NCI-H2196 treated with DMSO at 0.1 percent for 48 hours (cell line): Measurements from ENCODE around the gene TEX19.

Source experiments
- DNase-seq: peaks from one replicate; lab custom pipeline; 2025; ENCODE audit not compliant: unreplicated experiment; lab: John Stamatoyannopoulos, UW

The TEX19 gene

GRCh38 chr17:82321947-82322466, 37.0 kb upstream of the TEX19 start:
- no peak for DNase-seq

- no peak for DNase-seq
Observed at GRCh38 chr17:82322526-82323453, 36.3 kb upstream of the TEX19 start.

- no peak for DNase-seq
Observed at GRCh38 chr17:82323514-82324234, 35.4 kb upstream of the TEX19 start.

DNA sequence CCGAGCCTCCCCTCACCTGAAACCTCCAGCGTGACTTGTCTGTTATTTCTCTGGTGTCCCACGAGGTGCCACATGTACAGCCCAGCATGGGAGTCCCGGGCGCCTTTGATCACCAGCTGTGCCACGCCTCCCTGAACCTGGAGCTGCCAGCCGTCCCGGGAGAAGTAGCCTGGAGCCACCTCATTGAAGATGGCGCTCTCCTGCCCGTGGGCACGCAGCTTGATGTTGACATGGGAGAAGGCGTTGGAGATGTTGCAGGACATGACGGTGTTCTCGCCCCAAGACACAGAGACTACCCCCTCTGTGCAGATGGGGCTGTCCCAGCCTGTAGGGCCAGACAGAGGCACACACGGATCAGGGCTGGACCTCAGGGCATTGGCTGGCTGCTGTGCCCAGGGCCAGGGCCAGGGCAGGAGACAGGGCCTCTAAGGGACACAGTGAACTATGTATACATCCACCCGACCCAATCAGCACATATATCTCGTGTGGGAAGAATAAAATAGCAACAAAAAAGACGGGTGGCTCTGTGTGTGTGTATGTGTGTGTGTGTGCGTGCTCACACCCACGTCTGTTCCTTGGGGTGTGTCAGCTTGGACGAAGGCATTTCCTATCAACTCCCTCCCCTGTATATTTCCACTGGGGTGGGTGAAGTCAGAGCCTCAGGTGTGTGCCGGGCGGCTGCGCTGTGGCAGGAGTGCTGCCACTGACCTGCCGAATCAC, 34.3 kb upstream of the TEX19 start:
- no peak for DNase-seq

DNA sequence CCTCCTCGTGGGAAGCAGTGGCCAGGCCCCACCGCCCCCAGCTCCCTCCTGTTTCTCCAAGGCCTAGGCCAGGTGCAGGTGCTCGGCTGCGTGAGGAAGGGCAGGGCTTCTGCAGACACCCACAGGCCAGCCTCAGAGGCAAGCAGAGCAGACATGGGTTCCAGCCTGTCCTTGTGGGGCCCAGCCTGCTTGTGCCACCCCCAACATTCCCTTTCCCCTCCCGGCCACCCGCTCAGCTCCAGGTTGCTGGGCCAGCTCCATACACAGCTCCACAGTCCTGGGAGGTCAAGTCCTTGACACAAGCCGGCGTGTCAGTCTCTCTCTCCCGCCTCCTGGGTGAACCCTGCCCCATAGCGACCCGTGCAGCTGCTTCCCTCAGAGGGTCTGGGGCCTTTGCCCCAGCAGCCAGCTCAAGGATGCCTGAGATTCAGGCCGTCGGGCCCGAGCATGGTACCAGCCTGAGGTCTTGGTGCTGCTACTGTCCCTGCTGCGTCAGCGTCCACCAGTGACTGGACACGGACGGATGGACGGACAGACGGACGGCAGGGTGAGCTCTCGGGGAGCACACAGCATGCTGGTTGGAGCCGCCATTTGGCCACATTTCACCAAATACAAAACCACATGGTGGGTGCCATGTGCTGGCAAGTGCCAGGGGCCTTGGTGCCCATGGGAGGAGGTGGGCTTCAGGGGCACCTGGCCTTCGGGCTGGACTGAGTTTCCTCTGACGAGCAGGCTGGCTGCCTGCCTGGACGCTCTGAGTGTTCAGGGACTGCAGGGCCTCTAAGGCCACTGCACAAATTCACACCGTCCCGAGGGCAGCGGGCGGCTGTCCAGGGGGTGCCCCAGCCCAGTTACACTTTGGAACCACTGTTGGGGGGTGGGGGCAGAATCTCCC, 33.5 kb upstream of the TEX19 start:
- no peak for DNase-seq

DNA sequence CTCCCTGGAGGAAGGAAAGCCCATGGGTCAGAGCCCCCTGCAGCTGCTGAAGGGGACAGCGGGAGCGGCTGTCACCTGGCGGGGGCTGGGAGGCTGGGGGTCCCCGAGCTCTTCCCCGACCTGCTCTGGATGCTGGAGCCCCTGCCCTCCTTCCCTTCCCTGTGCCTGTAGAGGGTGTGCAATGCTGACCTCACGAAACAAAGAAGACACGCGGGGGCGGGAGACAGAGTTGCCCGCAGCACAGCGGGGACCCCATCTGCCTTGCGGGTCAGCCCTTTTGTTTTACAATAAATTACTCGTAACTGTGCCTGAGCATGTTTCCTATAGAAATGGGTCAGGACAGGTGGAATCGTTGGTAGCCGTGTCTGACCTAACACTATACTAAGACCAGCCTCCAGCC, 31.8 kb upstream of the TEX19 start:
- no peak for DNase-seq

GRCh38 chr17:82327757-82328140, 31.3 kb upstream of the TEX19 start:
- DNase-seq = no peak

DNA sequence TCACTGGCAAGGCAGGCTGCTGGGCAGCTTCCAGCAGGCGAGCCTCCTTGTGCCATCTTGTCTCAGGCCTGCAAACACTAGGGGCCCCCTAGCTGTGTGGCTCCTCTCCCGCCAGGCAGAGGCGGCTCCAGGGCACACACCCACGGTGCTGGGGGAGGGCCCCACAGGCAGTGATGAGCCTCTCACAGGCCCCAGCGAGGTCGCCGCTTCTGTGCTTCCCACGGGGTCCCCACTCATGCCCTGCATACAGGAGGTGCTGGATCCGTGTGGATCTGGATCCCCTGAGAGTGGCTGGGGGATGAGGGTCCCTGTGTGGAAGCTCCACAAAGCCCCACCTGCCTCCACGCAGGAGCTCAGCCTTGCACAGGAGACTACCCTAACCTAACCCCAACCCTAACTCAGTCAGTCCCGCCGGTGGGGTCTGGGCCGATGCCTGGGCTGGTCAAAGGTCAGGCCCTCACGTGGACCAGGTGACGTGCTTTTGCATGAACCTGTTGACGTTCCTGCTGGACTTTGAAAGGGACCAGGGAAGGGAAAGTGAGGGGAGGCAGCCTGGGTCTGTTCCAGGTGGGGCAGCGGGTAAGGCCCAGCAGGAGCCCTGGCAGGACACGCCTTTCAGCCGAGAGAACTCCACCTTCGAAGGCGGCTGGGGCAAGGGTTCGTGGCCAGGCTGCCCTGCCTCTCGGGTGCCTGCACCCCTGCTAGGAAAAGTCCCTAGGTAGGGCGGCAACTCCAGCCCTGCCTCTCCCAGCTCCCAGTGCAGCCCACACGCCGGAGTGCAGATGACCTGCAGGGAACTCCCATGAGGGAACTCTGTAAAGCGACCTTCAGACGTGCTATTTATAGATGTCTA, 30.7 kb upstream of the TEX19 start:
- no peak for DNase-seq

- DNase-seq = no peak
Observed at GRCh38 chr17:82328994-82329507, 30.0 kb upstream of the TEX19 start.

DNA sequence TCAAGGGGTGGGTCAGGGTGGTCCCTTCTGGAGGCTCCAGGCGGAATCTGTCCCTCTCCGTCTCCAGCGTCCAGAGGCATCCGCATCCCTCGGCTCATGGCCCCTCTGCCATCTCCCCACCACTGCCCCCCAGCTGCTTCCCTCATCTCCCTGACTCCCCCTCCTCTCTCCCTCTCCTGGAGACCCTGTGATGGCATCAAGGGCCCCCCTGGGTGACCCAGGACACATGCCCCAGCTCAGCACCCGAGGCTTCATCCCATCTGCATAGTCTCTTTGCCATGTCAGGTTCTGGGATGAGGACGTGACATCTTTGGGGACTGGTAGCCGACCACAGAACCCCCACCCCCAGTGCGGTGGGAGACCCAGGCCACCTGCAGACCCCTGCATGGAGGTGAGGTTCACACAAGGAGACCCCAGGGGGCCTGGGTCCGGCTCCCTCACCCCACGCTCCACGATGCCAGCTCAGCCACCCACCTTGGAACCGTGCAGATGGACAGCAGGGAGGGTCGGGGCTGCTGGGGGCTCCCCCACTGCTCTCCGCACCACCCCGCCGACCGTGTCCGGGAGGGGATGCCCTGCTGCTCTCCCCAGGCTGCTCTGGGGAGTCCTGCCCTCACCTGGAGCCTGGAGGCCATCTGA, 29.2 kb upstream of the TEX19 start:
- DNase-seq = no peak

- peak; percentile 82 for DNase-seq
Observed at GRCh38 chr17:82330322-82331239, 28.5 kb upstream of the TEX19 start.

DNA sequence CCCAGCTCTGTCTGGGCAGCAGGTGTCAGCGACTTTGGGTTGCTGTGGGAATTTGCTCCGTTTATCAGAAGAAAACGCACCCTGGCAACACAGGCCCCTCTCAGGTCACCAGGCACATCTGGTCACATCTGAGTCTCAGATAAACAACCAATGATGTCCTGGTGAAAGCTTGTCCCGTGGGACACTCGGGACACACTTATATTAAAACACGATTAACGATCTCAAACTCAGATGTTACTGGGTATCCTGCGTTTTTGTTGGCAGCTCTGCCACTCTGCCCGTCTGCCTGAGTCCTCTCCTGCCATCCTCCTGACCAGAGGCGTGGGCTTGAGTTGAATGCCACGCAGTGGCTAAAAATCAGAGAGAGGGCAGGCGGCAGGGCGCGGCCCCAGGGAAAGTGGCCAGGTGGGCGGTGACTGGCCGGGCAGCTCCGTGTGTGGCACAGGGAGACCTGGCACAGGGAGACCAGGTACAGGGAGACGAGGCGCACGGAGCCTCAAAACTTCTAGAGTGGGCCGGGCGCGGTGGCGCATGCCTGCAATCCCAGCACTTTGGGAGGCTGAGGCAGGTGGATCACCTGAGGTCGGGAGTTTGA, 27.6 kb upstream of the TEX19 start:
- no peak for DNase-seq

DNA sequence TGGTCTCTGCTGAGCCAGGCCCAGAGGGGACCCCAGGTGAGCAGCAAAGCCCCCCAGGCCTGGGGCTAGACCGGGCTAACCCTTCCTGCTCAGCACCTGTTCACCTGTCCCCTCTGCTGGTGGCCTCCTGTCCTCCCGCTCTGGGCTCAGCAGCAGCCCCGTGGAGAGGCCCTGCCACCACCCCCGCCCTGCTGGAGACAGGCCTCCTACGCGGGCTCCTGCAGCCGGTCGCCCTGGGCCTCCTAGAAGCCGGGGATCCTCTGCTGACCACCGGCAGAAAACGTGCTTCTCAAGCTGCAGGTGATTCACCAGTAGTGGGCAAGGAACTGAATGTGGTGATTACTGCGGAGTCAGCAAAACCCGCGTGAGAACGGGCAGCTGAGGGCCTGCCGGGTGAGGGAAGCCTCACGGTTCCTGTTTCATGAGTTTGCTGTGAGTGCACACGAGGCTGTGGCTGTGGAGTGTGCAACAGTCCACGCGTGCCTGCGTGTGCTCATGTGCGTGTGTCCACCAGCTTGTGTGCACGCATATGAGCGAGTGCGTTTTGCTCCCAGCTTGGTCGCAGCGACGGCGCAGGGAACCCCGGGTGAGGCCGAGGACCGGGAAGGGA, 26.3 kb upstream of the TEX19 start:
- DNase-seq = peak; percentile 62

DNA sequence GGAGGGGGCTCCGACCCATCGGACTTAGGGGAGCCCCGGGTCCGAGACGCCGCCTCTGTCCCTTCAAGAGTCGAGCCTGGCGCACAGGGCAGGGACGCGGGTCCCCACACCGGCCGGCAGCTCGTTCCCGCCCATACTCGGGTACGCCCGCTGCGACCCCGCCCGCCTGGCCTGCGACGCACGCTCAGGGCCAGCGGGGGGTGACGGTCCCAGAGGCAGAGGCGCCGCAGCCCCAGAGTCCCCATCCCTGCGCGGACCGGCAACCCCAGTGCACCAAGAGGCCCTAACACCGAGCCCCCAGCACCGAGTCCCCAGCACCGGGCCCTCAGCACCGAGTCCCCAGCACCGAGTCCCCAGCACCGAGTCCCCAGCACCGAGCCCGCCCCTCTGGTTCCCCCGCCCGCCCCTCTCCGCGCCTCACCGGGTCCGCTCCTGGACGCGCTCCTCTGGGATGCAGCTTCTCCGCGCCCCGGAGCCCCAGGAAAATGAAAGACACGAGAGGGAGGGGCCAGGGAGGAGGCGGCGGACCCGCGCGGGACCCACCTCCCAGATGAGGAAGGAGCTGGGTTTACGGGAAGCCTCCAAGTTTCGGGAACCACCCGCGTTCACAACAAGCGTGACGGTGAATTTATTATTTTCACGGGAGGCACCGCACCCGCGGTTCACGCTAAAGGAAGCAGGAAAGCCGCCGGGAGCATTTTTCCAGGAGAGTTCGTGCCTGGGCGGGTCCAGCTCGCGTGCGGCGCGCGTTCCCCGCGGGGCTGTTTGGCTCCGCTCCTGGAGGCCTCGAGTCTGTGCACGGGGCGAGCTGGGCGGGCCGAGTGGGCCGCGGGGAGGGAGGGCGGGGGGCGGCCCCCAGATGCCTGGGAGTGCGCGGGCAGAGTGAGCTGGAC, 25.5 kb upstream of the TEX19 start, which contains the start of gene SECTM1:
TSS of gene SECTM1 (minus strand) at position 488 of the 893 bp plus-strand sequence. CDS start 6,526 bp downstream, outside the sequence.
- DNase-seq = no peak

DNA sequence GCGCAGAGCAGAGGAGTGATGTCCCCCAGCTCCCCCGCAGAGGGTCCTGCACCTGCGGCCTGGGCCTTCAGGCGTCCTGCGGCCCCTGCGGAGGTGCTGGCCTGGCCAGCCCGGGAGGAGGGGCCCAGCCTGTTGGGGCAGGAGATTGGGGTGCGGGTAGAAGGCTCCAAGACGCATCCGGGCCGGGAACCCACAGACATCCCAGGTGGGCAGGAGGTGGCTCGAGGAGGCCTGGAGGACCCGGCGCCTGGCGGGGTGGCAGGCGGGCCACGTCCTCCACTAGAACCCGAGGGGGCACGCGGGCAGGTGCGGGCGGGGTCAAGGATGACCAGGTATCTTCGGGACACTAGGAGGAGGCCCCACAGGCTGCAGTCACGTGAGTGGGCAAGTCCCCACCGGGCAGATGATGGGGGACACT, 24.8 kb upstream of the TEX19 start:
- no peak for DNase-seq
